Calu3 (cell line): ENCODE data around the gene RSPO1. TPM values are rescaled to one million over a fixed set of nuclear protein-coding genes. Genes with fewer than 3 reads are reported as not detected.

Source experiments
- BruUV-seq: library from RNA; stranded (reverse); fragments of 400-500 nt; replicated peaks from 2 replicates; lab custom pipeline; 2021; lab: Mats Ljungman, UMichigan
- CTCF ChIA-PET: fragments of 300-600 bp; sonication (Branson Sonifier 250); formaldehyde crosslinking; loops from one replicate; lab custom pipeline; 2022; ENCODE audit warnings: antibody characterized with exemption; lab: Charles Lee
- DNase-seq: peaks from one replicate; pipeline ENCODE4 v3.0.0; 2022
- H3K27ac Mint-ChIP-seq: one replicate; pipeline ENCODE4 v1.8.0; 2022; ENCODE audit warnings: mixed read lengths; ENCODE audit not compliant: unreplicated experiment
- H3K27me3 Mint-ChIP-seq: one replicate; pipeline ENCODE4 v1.8.0; 2022; ENCODE audit warnings: mixed read lengths; ENCODE audit not compliant: unreplicated experiment
- H3K36me3 Mint-ChIP-seq: one replicate; pipeline ENCODE4 v1.8.0; 2022; ENCODE audit warnings: mild to moderate bottlenecking, moderate library complexity, mixed read lengths; ENCODE audit not compliant: insufficient read depth, unreplicated experiment
- H3K4me1 Mint-ChIP-seq: one replicate; pipeline ENCODE4 v1.8.0; 2022; ENCODE audit warnings: mild to moderate bottlenecking, low read depth, mixed read lengths; ENCODE audit not compliant: unreplicated experiment
- H3K4me3 Mint-ChIP-seq: one replicate; pipeline ENCODE4 v1.8.0; 2022; ENCODE audit warnings: mild to moderate bottlenecking, low read depth, moderate library complexity, mixed read lengths; ENCODE audit not compliant: unreplicated experiment
- H3K9me3 Mint-ChIP-seq: one replicate; pipeline ENCODE4 v1.8.0; 2022; ENCODE audit warnings: low read depth, mixed read lengths; ENCODE audit not compliant: unreplicated experiment
- CTCF ChIP-seq: fragments of 200-600 bp; IDR thresholded peaks from one replicate; pipeline ENCODE4 v1.8.0; 2022; ENCODE audit warnings: antibody characterized with exemption; ENCODE audit not compliant: unreplicated experiment
- intact Hi-C: fragments of 100-400 bp; cut with micrococcal nuclease; formaldehyde crosslinking; loops from one replicate; pipeline ENCODE4 v1.10.0; 2022; ENCODE audit not compliant: unreplicated experiment
- total RNA-seq: library from RNA; stranded (reverse); gene quantifications from 2 replicates; pipeline ENCODE4 v1.2.3, GENCODE V29; 2022

RSPO1 gene
- total RNA-seq, 1 experiment from 2014 or later, result not detected

- Mint-ChIP-seq H3K9me3 (no peaks in the 10 kb centered on the region), H3K27me3 (no peaks in the 10 kb centered on the region), H3K4me3 (no peak overlapping the region), H3K36me3 (no peaks in the 10 kb centered on the region), H3K4me1 (no peaks in the 10 kb centered on the region), H3K27ac (no peak overlapping the region)
- no peak for DNase-seq
- no TSS peak for BruUV-seq
- CTCF ChIA-PET, result interaction anchor here (0.6 kb wide), 1 partner anchor 29 kb away, joined by 3 read pairs; no protein-coding TSS in a partner anchor
- intact Hi-C loops, result no loop called here
- no peak for TF ChIP-seq CTCF
Measured at GRCh38 chr1:37641059-37641458, 6.4 kb upstream of the RSPO1 start.

DNA sequence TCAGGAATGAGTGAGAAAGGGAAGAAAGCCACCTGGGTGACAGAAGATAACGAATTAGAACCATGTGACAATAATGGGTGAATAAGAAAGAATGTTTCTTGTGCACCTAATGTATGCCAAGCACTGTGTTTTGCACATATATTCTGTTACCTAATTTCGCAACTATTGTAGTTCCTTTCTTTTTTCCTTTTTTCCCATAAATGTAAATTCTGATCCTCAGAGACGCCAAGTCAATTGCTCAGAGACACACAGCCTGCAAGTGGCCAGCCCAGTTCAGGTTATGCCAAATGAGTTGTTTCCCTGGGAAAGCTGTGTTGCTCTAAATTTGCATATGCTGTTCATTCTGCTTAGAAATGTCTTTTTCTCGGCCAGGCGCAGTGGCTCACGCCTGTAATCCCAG is 1.7 kb upstream of the RSPO1 start:
- Mint-ChIP-seq H3K27me3 (no peaks in the 10 kb centered on the region), H3K9me3 (no peaks in the 10 kb centered on the region), H3K4me1 (no peaks in the 10 kb centered on the region), H3K4me3 (no peak overlapping the region), H3K36me3 (no peaks in the 10 kb centered on the region), H3K27ac (no peak overlapping the region)
- BruUV-seq, result no TSS peak
- TF ChIP-seq CTCF, result no peak
- intact Hi-C loops, result no loop called here
- CTCF ChIA-PET, result no interaction called here
- no peak for DNase-seq

- H3K36me3 Mint-ChIP-seq, result no peaks in the 10 kb centered on the region
- H3K27me3 Mint-ChIP-seq, result no peaks in the 10 kb centered on the region
Measured at GRCh38 chr1:37634992-37635902, 555 bp upstream of the RSPO1 start.

GRCh38 chr1:37633938-37634243 is 801 bp downstream of the RSPO1 start:
- no peak overlapping the region for H3K4me3 Mint-ChIP-seq
- no peaks in the 10 kb centered on the region for H3K27me3 Mint-ChIP-seq
- no peaks in the 10 kb centered on the region for H3K4me1 Mint-ChIP-seq
- no peaks in the 10 kb centered on the region for H3K9me3 Mint-ChIP-seq
- CTCF ChIA-PET, result no interaction called here
- no peak overlapping the region for H3K27ac Mint-ChIP-seq
- no peak for DNase-seq
- no TSS peak for BruUV-seq
- no peaks in the 10 kb centered on the region for H3K36me3 Mint-ChIP-seq
- intact Hi-C loops, result no loop called here
- TF ChIP-seq CTCF, result no peak

More at GRCh38 chr1:37634992-37635902, 555 bp upstream of the RSPO1 start:
- CTCF ChIA-PET, result interaction anchor here (0.8 kb wide), 1 partner anchor 9 kb away, joined by 4 read pairs; no protein-coding TSS in a partner anchor
- DNase-seq, result no peak
- intact Hi-C loops, result no loop called here
- Mint-ChIP-seq H3K4me3 (no peak overlapping the region), H3K27ac (no peak overlapping the region), H3K9me3 (no peaks in the 10 kb centered on the region), H3K4me1 (no peaks in the 10 kb centered on the region)
- no peak for TF ChIP-seq CTCF
- BruUV-seq, result no TSS peak
